ENCODE data around the gene OR1A2.
"Not testable (repeated sequence)": the region's sequence is repeated elsewhere in the genome, so short reads cannot be mapped to it uniquely, and the experiment has no call there.

- TF ChIP-seq CTCF, POLR2A (IDR thresholded peaks at IDR 0.05): not testable (repeated sequence)
These were observed 47.5 kb downstream of the OR1A2 start for GRCh38 chr17:3244841-3245240.
